Caco-2 (cell line): Measurements from ENCODE around the gene ARHGEF12. TPM values are rescaled to one million over a fixed set of nuclear protein-coding genes. Genes with fewer than 3 reads are reported as not detected.

Experiments used
- BruUV-seq: library from RNA; stranded (reverse); fragments of 400-500 nt; replicated peaks from 2 replicates; lab custom pipeline; 2021; lab: Mats Ljungman, UMichigan
- CTCF ChIA-PET: fragments of 300-600 bp; sonication (Branson Sonifier 250); formaldehyde crosslinking; loops from one replicate; lab custom pipeline; 2022; ENCODE audit warnings: antibody characterized with exemption; lab: Charles Lee
- POLR2A ChIA-PET: fragments of 300-600 bp; sonication (Branson Sonifier 250); formaldehyde crosslinking; loops from one replicate; lab custom pipeline; 2022; ENCODE audit warnings: antibody characterized with exemption; lab: Charles Lee
- DNase-seq, 2 experiments: peaks; one replicate each; pipeline versions ENCODE4 v3.0.0 to v3.0.0-alpha.2; 2020 to 2022
- H3K27me3 ChIP-seq: replicated peaks from 2 replicates; pipeline ENCODE4 v1.6.0; 2011; ENCODE audit warnings: low read length; ENCODE audit not compliant: control insufficient read depth, insufficient read depth
- H3K36me3 ChIP-seq: 2 replicates; pipeline ENCODE4 v1.5.1; 2011; ENCODE audit warnings: low read length; ENCODE audit not compliant: control insufficient read depth, insufficient read depth
- H3K4me1 ChIP-seq: fragments of 250-450 bp; sonication (Bioruptor Pico); 2 replicates; pipeline ENCODE4 v1.5.1; 2020; ENCODE audit warnings: mild to moderate bottlenecking
- H3K4me3 ChIP-seq: 2 replicates; pipeline ENCODE4 v1.5.1; 2011; ENCODE audit warnings: low read depth, mild to moderate bottlenecking, control low read depth, low read length
- H3K9me3 ChIP-seq: fragments of 250-450 bp; sonication (Bioruptor Pico); 2 replicates; pipeline ENCODE4 v1.5.1; 2020; ENCODE audit warnings: mild to moderate bottlenecking, moderate library complexity
- H3K27ac Mint-ChIP-seq: one replicate; pipeline ENCODE4 v1.8.0; 2022; ENCODE audit warnings: mixed read lengths; ENCODE audit not compliant: unreplicated experiment
- H3K27me3 Mint-ChIP-seq: one replicate; pipeline ENCODE4 v1.8.0; 2022; ENCODE audit warnings: mixed read lengths; ENCODE audit not compliant: insufficient read depth, unreplicated experiment
- H3K36me3 Mint-ChIP-seq: one replicate; pipeline ENCODE4 v1.8.0; 2022; ENCODE audit warnings: mild to moderate bottlenecking, mixed read lengths; ENCODE audit not compliant: insufficient read depth, unreplicated experiment
- H3K4me1 Mint-ChIP-seq: one replicate; pipeline ENCODE4 v1.8.0; 2022; ENCODE audit warnings: low read depth, mixed read lengths; ENCODE audit not compliant: unreplicated experiment
- H3K4me3 Mint-ChIP-seq: one replicate; pipeline ENCODE4 v1.8.0; 2022; ENCODE audit warnings: mild to moderate bottlenecking, moderate library complexity, mixed read lengths; ENCODE audit not compliant: unreplicated experiment
- H3K9me3 Mint-ChIP-seq: one replicate; pipeline ENCODE4 v1.8.0; 2022; ENCODE audit warnings: mixed read lengths; ENCODE audit not compliant: unreplicated experiment
- CTCF ChIP-seq, 2 experiments: fragments of 200-600 bp in 1 of 2; IDR thresholded peaks; 1 replicate in 1 of 2; 2 replicates in 1 of 2; pipeline versions ENCODE4 v1.5.1 to v1.8.0; 2011 to 2022; ENCODE audit warnings: antibody characterized with exemption in 1 of 2, control low read depth in 1 of 2, inconsistent platforms in 1 of 2, low read depth in 1 of 2, low read length in 1 of 2, mild to moderate bottlenecking in 1 of 2, moderate library complexity in 1 of 2; ENCODE audit not compliant: insufficient read depth in 1 of 2, severe bottlenecking in 1 of 2, unreplicated experiment in 1 of 2
- intact Hi-C: fragments of 100-400 bp; cut with micrococcal nuclease; formaldehyde crosslinking; loops from one replicate; pipeline ENCODE4 v1.10.0; 2022; ENCODE audit not compliant: unreplicated experiment
- total RNA-seq: library from RNA; stranded (reverse); gene quantifications from 2 replicates; pipeline ENCODE4 v1.2.3, GENCODE V29; 2022

The ARHGEF12 gene
- total RNA-seq, 1 experiment from 2014 or later: 89.3 TPM

- intact Hi-C loops: no loop called here
- H3K36me3 Mint-ChIP-seq: no peaks in the 10 kb centered on the region
- H3K27ac Mint-ChIP-seq: no peak overlapping the region
- peaks cover 39% of the 10 kb centered on the region for H3K4me1 Mint-ChIP-seq
- H3K36me3 ChIP-seq: no peaks in the 10 kb centered on the region
- no peak overlapping the region for H3K4me3 ChIP-seq
- ChIA-PET POLR2A (no interaction called here), CTCF (interaction anchor here (0.6 to 2.0 kb wide), 3 partner anchors 162 to 400 kb away, joined by 3 to 6 read pairs (median 4); no protein-coding TSS in a partner anchor)
- H3K27me3 ChIP-seq: no peaks in the 10 kb centered on the region
- no peaks in the 10 kb centered on the region for H3K9me3 Mint-ChIP-seq
- BruUV-seq: no TSS peak
- peaks cover 49% of the 10 kb centered on the region for H3K4me1 ChIP-seq
- no peaks in the 10 kb centered on the region for H3K9me3 ChIP-seq
- DNase-seq: no peak
- no peaks in the 10 kb centered on the region for H3K27me3 Mint-ChIP-seq
- TF ChIP-seq CTCF (IDR thresholded peaks at IDR 0.05; ENCODE audit: insufficient read depth in 1 of 2, low read depth in 1 of 2, low read length in 1 of 2, severe bottlenecking in 1 of 2, unreplicated experiment in 1 of 2): no peak
- no peak overlapping the region for H3K4me3 Mint-ChIP-seq
Measured at GRCh38 chr11:120522736-120523135, 186.5 kb downstream of the ARHGEF12 start.

- Histone ChIP-seq H3K36me3 (no peaks in the 10 kb centered on the region), H3K27me3 (no peaks in the 10 kb centered on the region), H3K4me3 (no peak overlapping the region), H3K9me3 (no peaks in the 10 kb centered on the region), H3K4me1 (peaks cover 44% of the 10 kb centered on the region)
- no peaks in the 10 kb centered on the region for H3K27me3 Mint-ChIP-seq
- POLR2A ChIA-PET: no interaction called here
- H3K4me1 Mint-ChIP-seq: peaks cover 36% of the 10 kb centered on the region
- CTCF ChIA-PET: interaction anchor here (0.6 to 2.0 kb wide), 5 partner anchors 151 to 408 kb away, joined by 3 to 6 read pairs (median 4); no protein-coding TSS in a partner anchor
- H3K9me3 Mint-ChIP-seq: no peaks in the 10 kb centered on the region
- no peak for TF ChIP-seq CTCF (IDR thresholded peaks at IDR 0.05; ENCODE audit: insufficient read depth in 1 of 2, low read depth in 1 of 2, low read length in 1 of 2, severe bottlenecking in 1 of 2, unreplicated experiment in 1 of 2)
- H3K4me3 Mint-ChIP-seq: no peak overlapping the region
- no peaks in the 10 kb centered on the region for H3K36me3 Mint-ChIP-seq
- no peak overlapping the region for H3K27ac Mint-ChIP-seq
- DNase-seq: no peak
- BruUV-seq: no TSS peak
- intact Hi-C loops: no loop called here
Measured at GRCh38 chr11:120523196-120523595, 187.0 kb downstream of the ARHGEF12 start.

GRCh38 chr11:120524536-120525085, 188.4 kb downstream of the ARHGEF12 start:
- CTCF ChIA-PET: interaction anchor here (0.6 to 2.0 kb wide), 3 partner anchors 131 to 160 kb away, joined by 3 to 6 read pairs (median 3); no protein-coding TSS in a partner anchor
- H3K36me3 Mint-ChIP-seq: no peaks in the 10 kb centered on the region
- Histone ChIP-seq H3K4me3 (no peak overlapping the region), H3K9me3 (no peaks in the 10 kb centered on the region), H3K36me3 (no peaks in the 10 kb centered on the region), H3K27me3 (no peaks in the 10 kb centered on the region), H3K4me1 (peaks cover 43% of the 10 kb centered on the region)
- H3K4me3 Mint-ChIP-seq: no peak overlapping the region
- no peaks in the 10 kb centered on the region for H3K27me3 Mint-ChIP-seq
- no peak for TF ChIP-seq CTCF (IDR thresholded peaks at IDR 0.05; ENCODE audit: insufficient read depth in 1 of 2, low read depth in 1 of 2, low read length in 1 of 2, severe bottlenecking in 1 of 2, unreplicated experiment in 1 of 2)
- no TSS peak for BruUV-seq
- H3K4me1 Mint-ChIP-seq: peaks cover 42% of the 10 kb centered on the region
- DNase-seq: no peak
- POLR2A ChIA-PET: no interaction called here
- H3K9me3 Mint-ChIP-seq: no peaks in the 10 kb centered on the region
- H3K27ac Mint-ChIP-seq: peak overlapping the region; percentile 80
- intact Hi-C loops: loop anchor here (5.0 kb wide), 2 partner anchors 88 to 148 kb away; no protein-coding TSS in a partner anchor
